Neural progenitor cell (in vitro differentiated cells): ENCODE measurements around the gene ITFG1.

Experiments
- EZH2phosphoT487 ChIP-seq: fragments of 200-600 bp; sonication (generic); IDR thresholded peaks from 2 replicates; pipeline ENCODE4 v1.6.1; 2017; ENCODE audit warnings: antibody characterized with exemption
- TF ChIP-seq, protein P1 (sequence below): fragments of 200-600 bp; sonication (generic); IDR thresholded peaks from 2 replicates; pipeline ENCODE4 v1.5.1; 2017; ENCODE audit warnings: antibody characterized with exemption, mild to moderate bottlenecking

DNA sequence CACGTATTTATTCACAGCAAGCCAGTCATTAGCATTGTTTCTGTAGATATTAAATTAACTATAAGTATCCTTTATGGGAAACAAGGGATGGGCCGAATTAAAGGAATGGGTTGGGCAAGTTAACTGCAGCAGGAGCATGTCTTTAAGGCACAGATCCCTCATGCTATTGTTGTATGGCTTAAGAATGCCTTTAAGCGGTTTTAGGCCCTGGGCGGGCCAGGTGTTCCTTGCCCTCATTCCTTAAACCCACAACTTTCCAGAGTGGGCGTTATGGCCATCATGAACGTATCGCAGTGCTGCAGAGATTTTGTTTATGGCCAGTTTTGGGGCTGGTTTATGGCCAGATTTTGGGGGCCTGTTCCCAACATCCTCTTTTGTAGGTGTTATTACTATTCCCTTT is 9.3 kb upstream of the ITFG1 start:
- TF ChIP-seq, protein P1, sequence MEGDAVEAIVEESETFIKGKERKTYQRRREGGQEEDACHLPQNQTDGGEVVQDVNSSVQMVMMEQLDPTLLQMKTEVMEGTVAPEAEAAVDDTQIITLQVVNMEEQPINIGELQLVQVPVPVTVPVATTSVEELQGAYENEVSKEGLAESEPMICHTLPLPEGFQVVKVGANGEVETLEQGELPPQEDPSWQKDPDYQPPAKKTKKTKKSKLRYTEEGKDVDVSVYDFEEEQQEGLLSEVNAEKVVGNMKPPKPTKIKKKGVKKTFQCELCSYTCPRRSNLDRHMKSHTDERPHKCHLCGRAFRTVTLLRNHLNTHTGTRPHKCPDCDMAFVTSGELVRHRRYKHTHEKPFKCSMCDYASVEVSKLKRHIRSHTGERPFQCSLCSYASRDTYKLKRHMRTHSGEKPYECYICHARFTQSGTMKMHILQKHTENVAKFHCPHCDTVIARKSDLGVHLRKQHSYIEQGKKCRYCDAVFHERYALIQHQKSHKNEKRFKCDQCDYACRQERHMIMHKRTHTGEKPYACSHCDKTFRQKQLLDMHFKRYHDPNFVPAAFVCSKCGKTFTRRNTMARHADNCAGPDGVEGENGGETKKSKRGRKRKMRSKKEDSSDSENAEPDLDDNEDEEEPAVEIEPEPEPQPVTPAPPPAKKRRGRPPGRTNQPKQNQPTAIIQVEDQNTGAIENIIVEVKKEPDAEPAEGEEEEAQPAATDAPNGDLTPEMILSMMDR, result no peak
- TF ChIP-seq EZH2phosphoT487, result no peak
